NCI-H1694 treated with DMSO at 0.1 percent for 48 hours (cell line): ENCODE data around the gene TXNRD2.

Experiments
- DNase-seq: peaks from one replicate; lab custom pipeline; 2025; lab: John Stamatoyannopoulos, UW

The TXNRD2 gene

GRCh38 chr22:19862619-19863246 is 78.9 kb downstream of the TXNRD2 start:
- no peak for DNase-seq

- no peak for DNase-seq
These were observed 81.6 kb downstream of the TXNRD2 start for GRCh38 chr22:19859861-19860510.

- no peak for DNase-seq
These were observed 84.2 kb downstream of the TXNRD2 start for GRCh38 chr22:19857382-19857781.

- no peak for DNase-seq
These were observed 85.9 kb downstream of the TXNRD2 start for GRCh38 chr22:19855504-19856409.

- peak; percentile 89 for DNase-seq
These were observed 86.7 kb downstream of the TXNRD2 start, which contains the start of the genes GNB1L and RTL10 for GRCh38 chr22:19854778-19855503. GNB1L (minus strand) TSS chr22:19854874; CDS start chr22:19821355, 33,519 bp downstream. RTL10 (minus strand) TSS chr22:19854874; CDS start chr22:19852261, 2,613 bp downstream.

- DNase-seq: no peak
These were observed 87.5 kb downstream of the TXNRD2 start for GRCh38 chr22:19853879-19854777.

- DNase-seq: no peak
These were observed 88.3 kb downstream of the TXNRD2 start for GRCh38 chr22:19853058-19853878.

- peak; percentile 33 for DNase-seq
These were observed 89.3 kb downstream of the TXNRD2 start for GRCh38 chr22:19852177-19852781.

- no peak for DNase-seq
These were observed 90.1 kb downstream of the TXNRD2 start for GRCh38 chr22:19851291-19852176.

- DNase-seq: no peak
These were observed 90.9 kb downstream of the TXNRD2 start for GRCh38 chr22:19850763-19851109.

GRCh38 chr22:19849835-19850762 is 91.5 kb downstream of the TXNRD2 start:
- no peak for DNase-seq

- no peak for DNase-seq
These were observed 93.1 kb downstream of the TXNRD2 start for GRCh38 chr22:19848298-19849224.

GRCh38 chr22:19847345-19847632 is 94.3 kb downstream of the TXNRD2 start:
- no peak for DNase-seq

- no peak for DNase-seq
These were observed 94.8 kb downstream of the TXNRD2 start for GRCh38 chr22:19846620-19847344.

GRCh38 chr22:19845054-19845722 is 96.4 kb downstream of the TXNRD2 start:
- no peak for DNase-seq
